ENCODE data around the gene OR6C70. TPM values are rescaled to one million over a fixed set of nuclear protein-coding genes. Genes with fewer than 3 reads are reported as not detected.
"Not testable (repeated sequence)": the region's sequence is repeated elsewhere in the genome, so short reads cannot be mapped to it uniquely, and the experiment has no call there.

Gene OR6C70
- total RNA-seq, 1 donor from 2014 or later: not detected

GRCh38 chr12:55499231-55499630, 29.3 kb upstream of the OR6C70 start:
- H3K27ac Mint-ChIP-seq: no peak overlapping the region
- ChIA-PET CTCF (no interaction called here), POLR2A (no interaction called here)
- peaks cover 2% of the 10 kb centered on the region for H3K27me3 Mint-ChIP-seq
- DNase-seq (no peak), ATAC-seq (ENCODE audit: low read depth) (no peak)
- no peaks in the 10 kb centered on the region for H3K9me3 Mint-ChIP-seq
- no peak overlapping the region for H3K4me3 Mint-ChIP-seq
- H3K36me3 Mint-ChIP-seq (ENCODE audit: low read depth): no peaks in the 10 kb centered on the region
- intact Hi-C loops (cut with micrococcal nuclease): no loop called here
- TF ChIP-seq CTCF (IDR thresholded peaks at IDR 0.05): no peak
- H3K4me1 Mint-ChIP-seq: peaks cover 11% of the 10 kb centered on the region

- Mint-ChIP-seq H3K27ac (no peak overlapping the region), H3K4me1 (peaks cover 7% of the 10 kb centered on the region), H3K36me3 (ENCODE audit: low read depth) (no peaks in the 10 kb centered on the region), H3K4me3 (no peak overlapping the region), H3K27me3 (peaks cover 3% of the 10 kb centered on the region), H3K9me3 (no peaks in the 10 kb centered on the region)
- intact Hi-C loops (cut with micrococcal nuclease): no loop called here
- no peak for DNase-seq
- ChIA-PET POLR2A (no interaction called here), CTCF (no interaction called here)
- TF ChIP-seq CTCF (IDR thresholded peaks at IDR 0.05): no peak
- ATAC-seq (ENCODE audit: low read depth): no peak
These were observed 25.6 kb upstream of the OR6C70 start for GRCh38 chr12:55495490-55495889.

- ATAC-seq (ENCODE audit: low read depth) (no peak), DNase-seq (no peak)
- H3K4me3 Mint-ChIP-seq: no peak within 1 kb of the TSS
- ChIA-PET CTCF (no interaction called here), POLR2A (no interaction called here)
- no peak for TF ChIP-seq CTCF (IDR thresholded peaks at IDR 0.05)
- H3K27me3 Mint-ChIP-seq: peaks cover 6% of the 10 kb centered on the region
- no peaks in the 10 kb centered on the region for H3K36me3 Mint-ChIP-seq (ENCODE audit: low read depth)
- H3K9me3 Mint-ChIP-seq: no peaks in the 10 kb centered on the region
- no peak within 1 kb of the TSS for H3K27ac Mint-ChIP-seq
- H3K4me1 Mint-ChIP-seq: no peaks in the 10 kb centered on the region
- intact Hi-C loops (cut with micrococcal nuclease): no loop called here
These were observed 22.1 kb upstream of the OR6C70 start, which contains the start of gene OR6C68 for GRCh38 chr12:55492078-55492477. TSS of gene OR6C68 (plus strand) at chr12:55492378. CDS start at chr12:55492378, 0 bp downstream.

- CTCF ChIA-PET; H3K27me3 Mint-ChIP-seq; H3K9me3 Mint-ChIP-seq; intact Hi-C loops (cut with micrococcal nuclease); ATAC-seq (ENCODE audit: low read depth); H3K36me3 Mint-ChIP-seq (ENCODE audit: low read depth); H3K4me3 Mint-ChIP-seq; H3K4me1 Mint-ChIP-seq; H3K27ac Mint-ChIP-seq; POLR2A ChIA-PET; DNase-seq: not testable (repeated sequence)
These were observed 14.3 kb upstream of the OR6C70 start for GRCh38 chr12:55484284-55484683.

- CTCF ChIA-PET; DNase-seq; H3K27ac Mint-ChIP-seq; ATAC-seq (ENCODE audit: low read depth); H3K9me3 Mint-ChIP-seq; intact Hi-C loops (cut with micrococcal nuclease); H3K27me3 Mint-ChIP-seq; H3K4me3 Mint-ChIP-seq; H3K36me3 Mint-ChIP-seq (ENCODE audit: low read depth); POLR2A ChIA-PET; H3K4me1 Mint-ChIP-seq: not testable (repeated sequence)
These were observed 9.2 kb upstream of the OR6C70 start for GRCh38 chr12:55479136-55479535.

GRCh38 chr12:55472264-55472663, 2.3 kb upstream of the OR6C70 start:
- Mint-ChIP-seq H3K4me3 (no peak overlapping the region), H3K9me3 (no peaks in the 10 kb centered on the region), H3K4me1 (peaks cover 32% of the 10 kb centered on the region), H3K27me3 (no peaks in the 10 kb centered on the region), H3K27ac (no peak overlapping the region), H3K36me3 (ENCODE audit: low read depth) (no peaks in the 10 kb centered on the region)
- ATAC-seq (ENCODE audit: low read depth) (no peak), DNase-seq (no peak)
- ChIA-PET POLR2A (no interaction called here), CTCF (no interaction called here)
- TF ChIP-seq CTCF (IDR thresholded peaks at IDR 0.05): no peak
- intact Hi-C loops (cut with micrococcal nuclease): no loop called here
